Measurements from ENCODE around the gene ANKRD13B. TPM values are rescaled to one million over a fixed set of nuclear protein-coding genes. Genes with fewer than 3 reads are reported as not detected.

Gene ANKRD13B
- total RNA-seq, 2 experiments from 2014 or later = 11.3 to 13.6 TPM

- no peak overlapping the region for H3K27ac Mint-ChIP-seq
- ChIA-PET POLR2A (interaction anchor here (0.8 to 9.3 kb wide), 4 partner anchors 22 to 209 kb away, joined by 4 to 107 read pairs (median 23); partner anchors contain the start of gene ANKRD13B), CTCF (interaction anchor here (0.7 to 7.1 kb wide), 6 partner anchors 18 to 201 kb away, joined by 3 to 64 read pairs (median 4); no protein-coding TSS in a partner anchor)
- H3K4me1 Mint-ChIP-seq = peaks cover 21% of the 10 kb centered on the region
- peak overlapping the region; percentile 11 for H3K4me3 Mint-ChIP-seq
- no peaks in the 10 kb centered on the region for H3K27me3 Mint-ChIP-seq
- no peaks in the 10 kb centered on the region for H3K9me3 Mint-ChIP-seq
- DNase-seq = peak; percentile 15
- H3K36me3 Mint-ChIP-seq (ENCODE audit: low read depth) = peaks cover 39% of the 10 kb centered on the region
These were observed 22.4 kb upstream of the ANKRD13B start for GRCh38 chr17:29570521-29570920.

DNA sequence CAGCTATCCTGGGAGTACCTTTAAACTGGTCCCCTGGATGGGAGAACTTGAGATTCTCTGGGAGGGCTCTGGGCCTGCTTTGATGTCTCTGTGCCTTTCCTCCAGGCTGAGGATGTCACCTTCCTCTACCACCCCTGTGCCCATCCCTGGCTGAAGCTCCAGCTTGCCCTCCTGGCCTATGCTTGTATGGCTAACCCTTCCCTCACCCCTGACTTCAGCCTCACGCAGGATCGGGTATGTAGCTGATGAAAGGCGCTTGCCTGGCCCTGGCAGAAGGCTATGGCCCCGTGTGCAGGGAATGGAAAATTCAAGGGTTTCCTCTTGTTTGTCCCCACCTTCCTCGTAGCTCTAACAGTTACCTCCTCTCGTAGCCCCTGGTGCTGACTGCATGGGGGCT is 21.4 kb upstream of the ANKRD13B start:
- Mint-ChIP-seq H3K4me1 (peaks cover 14% of the 10 kb centered on the region), H3K27ac (no peak overlapping the region), H3K9me3 (no peaks in the 10 kb centered on the region), H3K36me3 (ENCODE audit: low read depth) (peaks cover 35% of the 10 kb centered on the region), H3K4me3 (no peak overlapping the region), H3K27me3 (no peaks in the 10 kb centered on the region)
- CTCF ChIA-PET = interaction anchor here (1.0 to 7.1 kb wide), 5 partner anchors 15 to 202 kb away, joined by 3 to 64 read pairs (median 7); partner anchors contain the start of gene ANKRD13B
- no peak for DNase-seq
- POLR2A ChIA-PET = interaction anchor here (0.6 to 8.0 kb wide), 3 partner anchors 21 to 104 kb away, joined by 4 to 41 read pairs (median 36); partner anchors contain the start of gene ANKRD13B

GRCh38 chr17:29571883-29572681 is 20.9 kb upstream of the ANKRD13B start:
- no peaks in the 10 kb centered on the region for H3K27me3 Mint-ChIP-seq
- H3K4me3 Mint-ChIP-seq = no peak overlapping the region
- H3K9me3 Mint-ChIP-seq = no peaks in the 10 kb centered on the region

DNA sequence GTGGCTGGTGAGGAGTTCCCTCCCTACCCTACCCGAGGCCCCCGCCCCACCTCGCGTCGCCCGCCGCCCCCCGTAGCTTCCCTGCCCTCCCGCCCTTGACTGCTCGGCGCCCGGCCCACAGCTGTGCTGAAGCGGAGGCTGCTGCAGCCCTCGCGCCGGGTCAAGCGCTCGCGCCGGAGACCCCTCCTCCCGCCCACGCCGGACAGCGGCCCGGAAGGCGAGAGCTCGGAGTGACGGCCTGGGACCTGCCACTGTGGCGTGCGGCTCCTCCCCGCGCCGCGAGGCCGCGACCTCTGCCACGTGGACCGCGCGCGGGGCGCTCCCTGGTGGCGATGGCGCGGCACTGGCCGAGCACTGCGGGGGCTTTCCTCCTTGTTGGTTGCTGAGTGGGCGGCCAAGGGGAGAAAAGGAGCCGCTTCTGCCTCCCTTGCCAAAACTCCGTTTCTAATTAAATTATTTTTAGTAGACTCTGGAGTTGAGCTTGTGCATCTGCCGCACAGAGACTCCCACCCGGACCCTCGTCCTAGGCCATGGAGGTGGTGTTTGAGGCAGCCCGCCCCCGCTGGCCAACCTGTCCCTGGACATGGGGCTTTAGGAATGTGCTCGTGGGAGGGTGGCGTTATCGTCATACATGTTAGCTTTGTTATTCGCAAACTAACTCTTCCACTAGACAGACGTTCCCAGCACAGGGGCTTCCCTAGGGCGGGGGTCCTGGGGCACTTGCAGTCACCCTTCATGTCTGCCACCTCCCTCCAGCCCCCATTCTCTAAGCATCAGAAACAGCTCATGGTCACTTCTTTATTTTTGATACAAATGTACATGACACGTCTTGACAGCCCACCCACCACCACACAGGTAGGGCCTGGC is 20.0 kb upstream of the ANKRD13B start:
- peak; percentile 53 for DNase-seq
- Mint-ChIP-seq H3K36me3 (ENCODE audit: low read depth) (peaks cover 39% of the 10 kb centered on the region), H3K4me3 (no peak overlapping the region), H3K4me1 (peaks cover 14% of the 10 kb centered on the region), H3K27ac (no peak overlapping the region), H3K27me3 (no peaks in the 10 kb centered on the region), H3K9me3 (no peaks in the 10 kb centered on the region)
- ChIA-PET CTCF (interaction anchor here (1.2 to 2.5 kb wide), 8 partner anchors 9 to 203 kb away, joined by 3 to 12 read pairs (median 6); partner anchors contain the start of gene ANKRD13B), POLR2A (interaction anchor here (1.4 to 8.0 kb wide), 3 partner anchors 16 to 43 kb away, joined by 7 to 41 read pairs (median 36); partner anchors contain the start of gene ANKRD13B)

More at GRCh38 chr17:29571883-29572681, 20.9 kb upstream of the ANKRD13B start:
- Mint-ChIP-seq H3K27ac (no peak overlapping the region), H3K4me1 (peaks cover 14% of the 10 kb centered on the region), H3K36me3 (ENCODE audit: low read depth) (peaks cover 35% of the 10 kb centered on the region)
- ChIA-PET CTCF (interaction anchor here (1.0 to 7.1 kb wide), 11 partner anchors 10 to 202 kb away, joined by 3 to 64 read pairs (median 6); partner anchors contain the start of gene ANKRD13B), POLR2A (interaction anchor here (0.6 to 8.0 kb wide), 4 partner anchors 17 to 104 kb away, joined by 4 to 41 read pairs (median 22); partner anchors contain the start of gene ANKRD13B)
- no peak for DNase-seq

- POLR2A ChIA-PET = interaction anchor here (1.4 to 5.8 kb wide), 2 partner anchors 15 to 42 kb away, joined by 7 to 36 read pairs; no protein-coding TSS in a partner anchor
- Mint-ChIP-seq H3K27me3 (no peaks in the 10 kb centered on the region), H3K9me3 (no peaks in the 10 kb centered on the region)
These were observed 19.4 kb upstream of the ANKRD13B start for GRCh38 chr17:29573558-29573869.

GRCh38 chr17:29573871-29574731 is 18.8 kb upstream of the ANKRD13B start:
- H3K4me1 Mint-ChIP-seq = peaks cover 13% of the 10 kb centered on the region
- no peak for DNase-seq
- no peak overlapping the region for H3K4me3 Mint-ChIP-seq
- no peaks in the 10 kb centered on the region for H3K27me3 Mint-ChIP-seq
- ChIA-PET CTCF (interaction anchor here (0.6 to 2.5 kb wide), 6 partner anchors 8 to 204 kb away, joined by 3 to 12 read pairs (median 6); no protein-coding TSS in a partner anchor), POLR2A (interaction anchor here (0.8 to 5.8 kb wide), 4 partner anchors 13 to 42 kb away, joined by 3 to 36 read pairs (median 6); no protein-coding TSS in a partner anchor)
- no peaks in the 10 kb centered on the region for H3K9me3 Mint-ChIP-seq
- peaks cover 40% of the 10 kb centered on the region for H3K36me3 Mint-ChIP-seq (ENCODE audit: low read depth)
- H3K27ac Mint-ChIP-seq = no peak overlapping the region

More at GRCh38 chr17:29573558-29573869, 19.4 kb upstream of the ANKRD13B start:
- peaks cover 40% of the 10 kb centered on the region for H3K36me3 Mint-ChIP-seq (ENCODE audit: low read depth)
- no peak overlapping the region for H3K4me3 Mint-ChIP-seq
- no peak for DNase-seq
- H3K4me1 Mint-ChIP-seq = peaks cover 14% of the 10 kb centered on the region
- CTCF ChIA-PET = interaction anchor here (1.2 to 2.5 kb wide), 8 partner anchors 9 to 204 kb away, joined by 3 to 12 read pairs (median 6); partner anchors contain the start of gene ANKRD13B
- H3K27ac Mint-ChIP-seq = no peak overlapping the region

DNA sequence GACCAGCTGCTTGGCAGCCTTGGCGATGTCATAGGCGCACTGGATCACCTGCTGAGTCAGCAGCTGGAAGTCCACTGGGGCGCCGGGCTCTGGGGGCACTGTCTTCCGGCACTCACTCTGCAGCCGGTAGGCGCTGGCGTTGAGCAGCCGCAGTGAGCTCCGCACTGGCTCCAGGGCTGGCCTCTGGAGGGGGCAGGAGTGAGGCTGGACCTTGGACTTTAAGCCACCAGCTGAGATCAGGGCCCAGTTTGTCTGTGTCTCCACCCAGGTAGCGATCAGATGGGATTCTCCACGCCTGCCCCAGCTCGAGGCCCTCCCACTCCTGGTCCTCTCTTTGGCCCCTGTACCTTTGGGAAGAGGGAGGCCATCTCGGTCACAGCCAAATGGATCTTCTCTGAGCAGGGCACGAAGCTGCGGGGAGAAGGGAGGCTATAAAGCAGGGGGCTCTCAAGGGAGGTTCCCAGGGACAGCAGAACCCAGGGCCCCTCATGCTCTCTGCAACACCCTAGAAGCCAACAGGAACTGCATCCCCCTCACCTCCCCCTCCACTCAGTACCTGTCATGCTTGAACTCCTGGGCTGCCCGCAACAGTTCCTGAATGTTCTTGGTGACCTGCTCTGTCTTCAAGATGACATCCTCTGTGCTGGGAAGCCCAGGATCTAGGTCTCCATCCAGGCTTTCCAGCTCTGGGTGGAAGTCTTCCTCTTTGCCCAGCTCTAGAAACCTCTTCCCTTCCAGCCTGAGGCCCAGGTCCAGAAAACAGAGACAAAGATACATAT is 18.0 kb upstream of the ANKRD13B start:
- peaks cover 40% of the 10 kb centered on the region for H3K36me3 Mint-ChIP-seq (ENCODE audit: low read depth)
- H3K4me3 Mint-ChIP-seq = no peak overlapping the region
- CTCF ChIA-PET = interaction anchor here (0.6 to 1.0 kb wide), 3 partner anchors 28 to 103 kb away, joined by 3 read pairs; no protein-coding TSS in a partner anchor
- POLR2A ChIA-PET = interaction anchor here (0.8 to 5.8 kb wide), 3 partner anchors 14 to 41 kb away, joined by 3 to 36 read pairs (median 4); no protein-coding TSS in a partner anchor
- peaks cover 8% of the 10 kb centered on the region for H3K4me1 Mint-ChIP-seq
- no peak for DNase-seq
- H3K27ac Mint-ChIP-seq = no peak overlapping the region
- no peaks in the 10 kb centered on the region for H3K9me3 Mint-ChIP-seq
- no peaks in the 10 kb centered on the region for H3K27me3 Mint-ChIP-seq

DNA sequence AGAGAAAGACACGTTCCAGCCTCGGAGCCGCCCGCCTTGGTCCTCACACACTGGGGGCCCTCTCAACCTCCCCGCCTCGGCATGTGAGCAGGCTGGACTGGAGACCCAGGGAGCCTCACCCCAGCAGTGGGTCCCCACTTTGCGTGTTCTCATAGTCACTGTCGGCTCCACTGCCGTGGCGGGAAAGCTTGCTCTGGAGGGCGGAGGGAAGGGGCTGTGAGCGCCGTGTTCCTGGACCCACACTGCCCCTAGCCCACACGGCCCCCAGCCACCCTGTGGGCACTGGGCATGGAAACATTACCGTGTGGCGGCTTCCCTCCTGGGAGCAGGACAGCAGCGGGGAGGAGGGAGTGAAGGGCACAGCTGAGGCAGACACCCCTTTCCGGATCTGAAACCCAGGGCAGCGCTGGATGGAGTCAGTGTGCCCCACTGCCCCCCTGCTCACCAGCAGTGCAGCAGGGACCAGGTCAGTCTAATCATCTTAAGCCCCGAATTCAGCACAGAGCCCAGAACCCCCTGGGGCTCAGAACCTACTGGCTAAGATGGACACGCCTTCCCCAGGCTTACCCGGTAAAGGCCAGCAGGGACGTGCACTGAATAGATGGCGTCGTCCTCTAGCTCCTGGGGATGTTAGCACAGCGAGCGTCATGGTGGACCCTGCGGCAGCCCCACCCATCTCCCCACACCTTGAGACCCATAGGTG is 17.3 kb upstream of the ANKRD13B start:
- peaks cover 41% of the 10 kb centered on the region for H3K36me3 Mint-ChIP-seq (ENCODE audit: low read depth)
- no peaks in the 10 kb centered on the region for H3K27me3 Mint-ChIP-seq
- no peaks in the 10 kb centered on the region for H3K9me3 Mint-ChIP-seq
- no peak for DNase-seq
- CTCF ChIA-PET = interaction anchor here (1.0 kb wide), 1 partner anchor 102 kb away, joined by 3 read pairs; no protein-coding TSS in a partner anchor
- POLR2A ChIA-PET = interaction anchor here (0.9 to 5.8 kb wide), 4 partner anchors 13 to 40 kb away, joined by 3 to 36 read pairs (median 3); partner anchors contain the start of gene ANKRD13B
- no peak overlapping the region for H3K4me3 Mint-ChIP-seq
- peaks cover 10% of the 10 kb centered on the region for H3K4me1 Mint-ChIP-seq
- no peak overlapping the region for H3K27ac Mint-ChIP-seq

DNA sequence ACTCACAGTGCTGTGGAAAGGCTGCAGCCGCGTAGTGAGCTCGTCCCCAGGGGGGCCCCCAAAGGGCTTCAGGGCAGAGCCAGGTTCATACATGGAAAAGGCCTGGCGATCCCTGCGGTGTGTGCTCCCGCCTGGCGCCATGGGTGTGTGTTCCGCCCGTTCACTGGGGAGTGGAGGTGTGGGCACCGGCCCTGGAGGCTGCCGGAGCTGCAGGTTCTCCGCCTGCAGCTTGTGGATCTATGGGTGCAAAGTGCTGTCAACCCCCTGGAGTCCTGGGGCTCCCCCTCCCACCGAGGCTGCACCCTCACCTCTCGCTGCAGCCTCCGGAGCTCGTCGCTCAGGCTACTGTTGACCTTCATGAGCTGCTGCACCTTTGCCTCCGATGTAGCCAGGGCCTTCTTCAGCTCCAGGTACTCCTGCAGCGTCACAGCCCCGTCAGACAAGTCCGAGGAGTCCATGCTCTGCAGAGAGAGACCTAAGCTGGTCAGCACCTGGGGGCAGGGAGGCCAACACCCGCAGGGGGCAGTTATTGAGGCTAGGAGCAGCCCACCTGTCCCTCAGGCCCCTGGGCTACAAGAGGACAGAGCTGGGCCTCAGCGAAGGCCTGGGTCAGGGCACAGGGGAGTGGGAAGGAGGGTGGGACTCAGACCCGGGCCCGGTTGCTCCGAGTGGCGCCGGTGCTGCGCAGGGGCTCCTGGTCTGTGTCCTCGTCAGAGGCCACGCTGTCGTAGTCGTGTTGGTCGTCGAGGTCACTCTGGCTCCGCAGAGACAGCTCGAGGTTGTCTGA is 16.5 kb upstream of the ANKRD13B start:
- peaks cover 35% of the 10 kb centered on the region for H3K36me3 Mint-ChIP-seq (ENCODE audit: low read depth)
- no peak overlapping the region for H3K27ac Mint-ChIP-seq
- POLR2A ChIA-PET = interaction anchor here (0.9 to 5.8 kb wide), 3 partner anchors 12 to 39 kb away, joined by 3 to 36 read pairs (median 3); partner anchors contain the start of gene ANKRD13B
- no peaks in the 10 kb centered on the region for H3K27me3 Mint-ChIP-seq
- CTCF ChIA-PET = interaction anchor here (0.8 to 1.0 kb wide), 3 partner anchors 37 to 101 kb away, joined by 3 read pairs; no protein-coding TSS in a partner anchor
- no peak for DNase-seq
- no peak overlapping the region for H3K4me3 Mint-ChIP-seq
- no peaks in the 10 kb centered on the region for H3K9me3 Mint-ChIP-seq
- peaks cover 5% of the 10 kb centered on the region for H3K4me1 Mint-ChIP-seq

- DNase-seq = no peak
- Mint-ChIP-seq H3K4me1 (peaks cover 5% of the 10 kb centered on the region), H3K9me3 (no peaks in the 10 kb centered on the region), H3K27ac (no peak overlapping the region), H3K4me3 (no peak overlapping the region), H3K27me3 (no peaks in the 10 kb centered on the region), H3K36me3 (ENCODE audit: low read depth) (peaks cover 35% of the 10 kb centered on the region)
- CTCF ChIA-PET = interaction anchor here (0.8 to 1.0 kb wide), 2 partner anchors 36 to 41 kb away, joined by 3 read pairs; no protein-coding TSS in a partner anchor
- POLR2A ChIA-PET = interaction anchor here (1.4 to 5.8 kb wide), 2 partner anchors 11 to 39 kb away, joined by 3 to 36 read pairs; no protein-coding TSS in a partner anchor
These were observed 15.9 kb upstream of the ANKRD13B start for GRCh38 chr17:29577001-29577370.

All from activated CD4-positive, alpha-beta memory T cell treated with anti-CD3 and anti-CD28 coated beads, Interleukin-2, amount 10 ng/mL, durations not matched to agents 7 days and 5 days (primary cell).